ENCODE data around the gene CFAP54. TPM values are rescaled to one million over a fixed set of nuclear protein-coding genes. Genes with fewer than 3 reads are reported as not detected.

Gene CFAP54
- total and polyA plus RNA-seq, 7 donors = 0.03 to 0.14 (median 0.08) TPM; not detected in 3

GRCh38 chr12:96445691-96446583, 43.4 kb upstream of the CFAP54 start:
- 60 to 66% (median 66%) methylated on average over 6 of the region's 6 CpGs for WGBS, 3 donors
- intact Hi-C loops (cut with DNase I) = no loop called here
- H3K36me3 ChIP-seq (ENCODE audit: insufficient read depth in 1 of 2, low read depth in 1 of 2) = no peaks in the 10 kb centered on the region
- no peaks in the 10 kb centered on the region for H3K27me3 ChIP-seq (ENCODE audit: insufficient read depth in 3 of 3, low read length in 2 of 3)
- no peak overlapping the region for H3K4me3 ChIP-seq
- ATAC-seq (peak; percentile 15 to 68 (median 64)), DNase-seq (no peak)
- H3K27ac ChIP-seq = peak overlapping the region; percentile 44
- H3K9me3 ChIP-seq = no peaks in the 10 kb centered on the region
- H3K4me1 ChIP-seq = no peaks in the 10 kb centered on the region
- no peak for TF ChIP-seq CTCF (IDR thresholded peaks at IDR 0.05)

- Histone ChIP-seq H3K9me3 (no peaks in the 10 kb centered on the region), H3K4me1 (no peaks in the 10 kb centered on the region), H3K36me3 (ENCODE audit: insufficient read depth in 1 of 2, low read depth in 1 of 2) (no peaks in the 10 kb centered on the region), H3K27ac (peak overlapping the region; percentile 44), H3K4me3 (no peak overlapping the region), H3K27me3 (ENCODE audit: insufficient read depth in 3 of 3, low read length in 2 of 3) (no peaks in the 10 kb centered on the region)
- 82 to 86% (median 83%) methylated on average over 3 of the region's 3 CpGs for WGBS, 3 donors
- TF ChIP-seq CTCF (IDR thresholded peaks at IDR 0.05) = no peak
- intact Hi-C loops (cut with DNase I) = no loop called here
- ATAC-seq = no peak
- no peak for DNase-seq
Measured at GRCh38 chr12:96447256-96447655, 42.1 kb upstream of the CFAP54 start.

GRCh38 chr12:96448300-96448699, 41.1 kb upstream of the CFAP54 start:
- intact Hi-C loops (cut with DNase I) = no loop called here
- Histone ChIP-seq H3K4me3 (no peak overlapping the region), H3K27ac (no peak overlapping the region), H3K27me3 (ENCODE audit: insufficient read depth in 3 of 3, low read length in 2 of 3) (no peaks in the 10 kb centered on the region), H3K36me3 (ENCODE audit: insufficient read depth in 1 of 2, low read depth in 1 of 2) (no peaks in the 10 kb centered on the region), H3K4me1 (no peaks in the 10 kb centered on the region), H3K9me3 (no peaks in the 10 kb centered on the region)
- ATAC-seq = no peak
- TF ChIP-seq CTCF (IDR thresholded peaks at IDR 0.05) = no peak
- DNase-seq = no peak
- WGBS, 3 donors = 57 to 76% (median 69%) methylated on average over 3 of the region's 3 CpGs

GRCh38 chr12:96452261-96452922, 37.0 kb upstream of the CFAP54 start:
- no peak for TF ChIP-seq CTCF (IDR thresholded peaks at IDR 0.05)

More at GRCh38 chr12:96452261-96452922, 37.0 kb upstream of the CFAP54 start:
- no peak for DNase-seq
- WGBS, 3 donors = 67 to 74% (median 74%) methylated on average over 3 of the region's 3 CpGs
- H3K27me3 ChIP-seq (ENCODE audit: insufficient read depth in 3 of 3, low read length in 2 of 3) = no peaks in the 10 kb centered on the region
- H3K4me1 ChIP-seq = no peaks in the 10 kb centered on the region
- intact Hi-C loops (cut with DNase I) = no loop called here
- no peak overlapping the region for H3K27ac ChIP-seq
- no peaks in the 10 kb centered on the region for H3K9me3 ChIP-seq
- H3K4me3 ChIP-seq = no peak overlapping the region
- no peak for ATAC-seq
- H3K36me3 ChIP-seq (ENCODE audit: insufficient read depth in 1 of 2, low read depth in 1 of 2) = no peaks in the 10 kb centered on the region
